Measurements from ENCODE around the gene SLC1A3.
A peak's percentile ranks its signal among the peaks of the same experiment; 100 is the strongest.
"Not testable (repeated sequence)": the region's sequence is repeated elsewhere in the genome, so short reads cannot be mapped to it uniquely, and the experiment has no call there.

Gene SLC1A3

GRCh38 chr5:36641431-36641830, 35.0 kb downstream of the SLC1A3 start:
- ChIA-PET CTCF (no interaction called here), POLR2A (interaction anchor here (1.0 to 1.2 kb wide), 2 partner anchors 35 to 49 kb away, joined by 3 read pairs; partner anchors contain the start of gene SLC1A3)
- DNase-seq (ENCODE audit: extremely low spot score): no peak
- TF ChIP-seq ARNT (IDR thresholded peaks at IDR 0.05) (no peak), SP1 (IDR thresholded peaks at IDR 0.05) (no peak), L3MBTL2 (conservative IDR thresholded peaks at IDR 0.05) (no peak), PKNOX1 (IDR thresholded peaks at IDR 0.05) (no peak)

GRCh38 chr5:36642089-36642488, 35.7 kb downstream of the SLC1A3 start:
- no peak for TF ChIP-seq NFRKB (IDR thresholded peaks at IDR 0.05)
- TF ChIP-seq L3MBTL2 (conservative IDR thresholded peaks at IDR 0.05): no peak
- no peak for TF ChIP-seq FOXK2 (IDR thresholded peaks at IDR 0.05)
- TF ChIP-seq ARNT (IDR thresholded peaks at IDR 0.05): peak; percentile 47; the same call in 1 of the 2 replicates
- TF ChIP-seq FOXA1 (IDR thresholded peaks at IDR 0.05): no peak
- CTCF ChIA-PET: no interaction called here
- no peak for DNase-seq (ENCODE audit: extremely low spot score)
- POLR2A ChIA-PET: interaction anchor here (1.0 kb wide), 1 partner anchor 36 kb away, joined by 3 read pairs; the partner anchor contains the start of gene SLC1A3

GRCh38 chr5:36643162-36643561, 36.8 kb downstream of the SLC1A3 start:
- POLR2A ChIA-PET: no interaction called here
- TF ChIP-seq L3MBTL2 (conservative IDR thresholded peaks at IDR 0.05) (no peak), ELF4 (IDR thresholded peaks at IDR 0.05) (no peak), HDGF (IDR thresholded peaks at IDR 0.05; ENCODE audit: borderline replicate concordance) (no peak), FOXK2 (IDR thresholded peaks at IDR 0.05) (no peak), SUZ12 (IDR thresholded peaks at IDR 0.05) (no peak), CTBP1 (IDR thresholded peaks at IDR 0.05; ENCODE audit: borderline replicate concordance) (no peak), LEF1 (IDR thresholded peaks at IDR 0.05; ENCODE audit: borderline replicate concordance) (no peak), FOXM1 (IDR thresholded peaks at IDR 0.05; ENCODE audit: borderline replicate concordance) (no peak), NFRKB (IDR thresholded peaks at IDR 0.05) (no peak), SP1 (IDR thresholded peaks at IDR 0.05) (no peak), FOXA1 (IDR thresholded peaks at IDR 0.05) (no peak), TARDBP (IDR thresholded peaks at IDR 0.05) (no peak), BHLHE40 (IDR thresholded peaks at IDR 0.05; ENCODE audit: borderline replicate concordance) (no peak)
- CTCF ChIA-PET: no interaction called here
- DNase-seq (ENCODE audit: extremely low spot score): no peak

GRCh38 chr5:36643841-36644240, 37.4 kb downstream of the SLC1A3 start:
- DNase-seq (ENCODE audit: extremely low spot score); POLR2A ChIA-PET: not testable (repeated sequence)
- CTCF ChIA-PET: interaction anchor here (0.6 kb wide), 1 partner anchor 50 kb away, joined by 3 read pairs; no protein-coding TSS in a partner anchor

GRCh38 chr5:36644727-36645126, 38.3 kb downstream of the SLC1A3 start:
- no peak for DNase-seq (ENCODE audit: extremely low spot score)
- TF ChIP-seq CTBP1 (IDR thresholded peaks at IDR 0.05; ENCODE audit: borderline replicate concordance) (no peak), ZNF384 (IDR thresholded peaks at IDR 0.05) (no peak)
- POLR2A ChIA-PET: no interaction called here
- CTCF ChIA-PET: interaction anchor here (0.6 kb wide), 2 partner anchors 49 to 52 kb away, joined by 3 read pairs; no protein-coding TSS in a partner anchor

GRCh38 chr5:36646100-36646499, 39.7 kb downstream of the SLC1A3 start:
- POLR2A ChIA-PET: no interaction called here
- no peak for DNase-seq (ENCODE audit: extremely low spot score)
- CTCF ChIA-PET: no interaction called here
- TF ChIP-seq ZNF384 (IDR thresholded peaks at IDR 0.05) (no peak), FOXA1 (IDR thresholded peaks at IDR 0.05) (no peak)

- CTCF ChIA-PET: no interaction called here
- TF ChIP-seq ELF4 (IDR thresholded peaks at IDR 0.05): no peak
- TF ChIP-seq NFRKB (IDR thresholded peaks at IDR 0.05): no peak
- no peak for TF ChIP-seq TARDBP (IDR thresholded peaks at IDR 0.05)
- no peak for TF ChIP-seq HDGF (IDR thresholded peaks at IDR 0.05; ENCODE audit: borderline replicate concordance)
- TF ChIP-seq PKNOX1 (IDR thresholded peaks at IDR 0.05): no peak
- no peak for TF ChIP-seq ARNT (IDR thresholded peaks at IDR 0.05)
- TF ChIP-seq BHLHE40 (IDR thresholded peaks at IDR 0.05; ENCODE audit: borderline replicate concordance): no peak
- no peak for TF ChIP-seq SUZ12 (IDR thresholded peaks at IDR 0.05)
- TF ChIP-seq L3MBTL2 (conservative IDR thresholded peaks at IDR 0.05): no peak
- no peak for TF ChIP-seq FOXM1 (IDR thresholded peaks at IDR 0.05; ENCODE audit: borderline replicate concordance)
- TF ChIP-seq FOXA1 (IDR thresholded peaks at IDR 0.05): no peak
- no peak for TF ChIP-seq CTBP1 (IDR thresholded peaks at IDR 0.05; ENCODE audit: borderline replicate concordance)
- no peak for TF ChIP-seq SP1 (IDR thresholded peaks at IDR 0.05)
- no peak for TF ChIP-seq FOXK2 (IDR thresholded peaks at IDR 0.05)
- DNase-seq (ENCODE audit: extremely low spot score): no peak
- POLR2A ChIA-PET: no interaction called here
Observed at GRCh38 chr5:36646507-36647023, 40.2 kb downstream of the SLC1A3 start.

- TF ChIP-seq NFRKB (IDR thresholded peaks at IDR 0.05): no peak
- no peak for TF ChIP-seq SP1 (IDR thresholded peaks at IDR 0.05)
- no peak for TF ChIP-seq FOXK2 (IDR thresholded peaks at IDR 0.05)
- TF ChIP-seq FOXM1 (IDR thresholded peaks at IDR 0.05; ENCODE audit: borderline replicate concordance): no peak
- TF ChIP-seq ARNT (IDR thresholded peaks at IDR 0.05): no peak
- no peak for TF ChIP-seq SUZ12 (IDR thresholded peaks at IDR 0.05)
- no peak for TF ChIP-seq TARDBP (IDR thresholded peaks at IDR 0.05)
- TF ChIP-seq PKNOX1 (IDR thresholded peaks at IDR 0.05): no peak
- POLR2A ChIA-PET: no interaction called here
- CTCF ChIA-PET: no interaction called here
- no peak for DNase-seq (ENCODE audit: extremely low spot score)
Observed at GRCh38 chr5:36647046-36647445, 40.6 kb downstream of the SLC1A3 start.
